Naive thymus-derived CD4-positive, alpha-beta T cell (primary cell): Measurements from ENCODE around the gene OR2T8. TPM values are rescaled to one million over a fixed set of nuclear protein-coding genes. Genes with fewer than 3 reads are reported as not detected.

Source experiments
- ATAC-seq: fragments of 150-1000 bp; cut with Tn5 transposase; 2 replicates; pipeline ENCODE4 v1.10.0; 2021; ENCODE audit warnings: mild to moderate bottlenecking, moderate library complexity
- CTCF ChIA-PET: fragments of 350-600 bp; sonication (Branson Sonifier 250); formaldehyde crosslinking; loops from one replicate; lab custom pipeline; 2021; ENCODE audit warnings: antibody characterized with exemption; lab: Charles Lee
- POLR2A ChIA-PET: fragments of 350-600 bp; sonication (Branson Sonifier 250); formaldehyde crosslinking; loops from one replicate; lab custom pipeline; 2021; ENCODE audit warnings: antibody characterized with exemption, inconsistent platforms; lab: Charles Lee
- DNase-seq, 9 donors: peaks; one replicate each; pipeline versions ENCODE4 v3.0.0 to v3.0.0-alpha.2; 2020 to 2022; ENCODE audit warnings: mixed read lengths in 1 of 9
- H3K27ac ChIP-seq: one replicate; pipeline ENCODE4 v1.7.0; 2013; ENCODE audit warnings: mild to moderate bottlenecking, low read depth, low read length, moderate library complexity
- H3K27me3 ChIP-seq, 2 donors: one replicate each; pipeline ENCODE4 v1.7.0; 2013; ENCODE audit warnings: low read length in 2 of 2, mild to moderate bottlenecking in 2 of 2, moderate library complexity in 2 of 2; ENCODE audit not compliant: control insufficient read depth in 2 of 2, insufficient read depth in 2 of 2
- H3K36me3 ChIP-seq, 3 experiments: 1 replicate in 2 of 3; 2 replicates in 1 of 3; pipeline ENCODE4 v1.7.0; 2013; ENCODE audit warnings: low read length in 3 of 3, mild to moderate bottlenecking in 3 of 3, moderate library complexity in 1 of 3; ENCODE audit not compliant: insufficient read depth in 3 of 3, control insufficient read depth in 2 of 3
- H3K4me1 ChIP-seq, 2 donors: one replicate each; pipeline ENCODE4 v1.7.0; 2013; ENCODE audit warnings: low read length in 2 of 2, mild to moderate bottlenecking in 2 of 2, moderate library complexity in 1 of 2; ENCODE audit not compliant: control insufficient read depth in 2 of 2, insufficient read depth in 2 of 2
- H3K4me3 ChIP-seq: 2 replicates; pipeline ENCODE4 v1.7.0; 2013; ENCODE audit warnings: mild to moderate bottlenecking, low read length
- H3K9me3 ChIP-seq, 3 experiments: 1 replicate in 2 of 3; 2 replicates in 1 of 3; pipeline ENCODE4 v1.7.0; 2013; ENCODE audit warnings: low read length in 3 of 3; ENCODE audit not compliant: control insufficient read depth in 2 of 3
- H3K27ac Mint-ChIP-seq, 9 donors: one replicate each; pipeline ENCODE4 v1.8.0; 2020 to 2022; ENCODE audit warnings: mixed read lengths in 9 of 9, mild to moderate bottlenecking in 8 of 9, moderate library complexity in 5 of 9, inconsistent platforms in 2 of 9
- H3K27me3 Mint-ChIP-seq, 5 donors: one replicate each; pipeline ENCODE4 v1.8.0; 2021 to 2022; ENCODE audit warnings: mixed read lengths in 5 of 5, mild to moderate bottlenecking in 1 of 5
- H3K36me3 Mint-ChIP-seq, 5 donors: one replicate each; pipeline ENCODE4 v1.8.0; 2020 to 2022; ENCODE audit warnings: mixed read lengths in 5 of 5, mild to moderate bottlenecking in 3 of 5, inconsistent platforms in 1 of 5
- H3K4me1 Mint-ChIP-seq, 7 donors: one replicate each; pipeline ENCODE4 v1.8.0; 2020 to 2022; ENCODE audit warnings: mixed read lengths in 7 of 7, mild to moderate bottlenecking in 3 of 7, inconsistent platforms in 1 of 7
- H3K4me3 Mint-ChIP-seq, 10 donors: one replicate each; pipeline ENCODE4 v1.8.0; 2020 to 2022; ENCODE audit warnings: mild to moderate bottlenecking in 10 of 10, mixed read lengths in 10 of 10, moderate library complexity in 6 of 10, inconsistent platforms in 2 of 10
- H3K9me3 Mint-ChIP-seq, 11 donors: one replicate each; pipeline ENCODE4 v1.8.0; 2020 to 2022; ENCODE audit warnings: mixed read lengths in 11 of 11, mild to moderate bottlenecking in 4 of 11, inconsistent platforms in 1 of 11, moderate library complexity in 1 of 11
- intact Hi-C, 2 donors: fragments of 100-400 bp; cut with micrococcal nuclease; formaldehyde crosslinking; loops; one replicate each; pipeline ENCODE4 v1.15.1; 2023
- polyA plus RNA-seq, 2 donors: library from polyadenylated mRNA; unstranded; fragments of 300-500 nt; fragmentation: Illumina TruSeq; gene quantifications; one replicate each; pipeline ENCODE4 v1.2.3, GENCODE V29; 2021
- total RNA-seq, 6 experiments: library from RNA in 5 of 6; stranded (reverse) in 5 of 6; gene quantifications; 1 replicate in 5 of 6; 2 replicates in 1 of 6; pipeline ENCODE4 v1.2.3 and lab custom pipeline; 2021 to 2026

The OR2T8 gene
- total and polyA plus RNA-seq, 7 experiments from 2014 or later: not detected

DNA sequence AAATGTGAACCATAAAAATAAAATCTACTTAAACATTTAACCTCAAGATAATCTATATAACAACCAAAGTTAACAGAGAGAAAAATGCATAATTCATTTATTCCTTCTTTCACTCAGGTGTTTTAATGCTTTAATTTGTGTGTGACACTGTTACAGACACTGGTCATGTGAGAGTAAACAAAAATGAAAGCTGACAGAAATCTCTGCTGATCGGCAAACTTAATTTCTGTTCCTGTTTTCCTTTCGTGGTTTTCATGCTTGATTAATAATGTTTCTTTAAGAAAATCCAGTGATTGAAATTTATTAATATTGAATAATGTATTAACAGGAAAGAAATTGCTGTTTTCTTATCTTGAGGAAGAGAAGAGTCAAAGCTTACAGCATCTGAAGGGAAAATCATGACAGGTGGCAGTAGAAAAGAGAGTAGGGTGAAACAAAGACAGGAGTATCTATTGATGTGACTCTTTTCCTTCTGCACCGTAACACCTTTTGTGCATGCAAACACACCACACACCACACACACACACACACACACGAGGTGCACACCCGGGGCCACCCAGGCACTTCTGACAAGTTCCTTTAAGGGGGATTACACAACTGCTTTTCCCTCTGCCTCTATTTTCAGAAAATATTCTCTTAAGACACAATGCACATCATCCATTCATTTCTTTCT, 46.6 kb downstream of the OR2T8 start:
- Histone ChIP-seq H3K27ac (no peak overlapping the region), H3K27me3 (no peaks in the 10 kb centered on the region), H3K4me1 (no peaks in the 10 kb centered on the region), H3K36me3 (no peaks in the 10 kb centered on the region), H3K9me3 (no peaks in the 10 kb centered on the region), H3K4me3 (no peak overlapping the region)
- peaks cover 0 to 14% (median 6%) of the 10 kb centered on the region in 11 donors for H3K9me3 Mint-ChIP-seq
- peak overlapping the region in 1 of 9 donors; percentile 54 for H3K27ac Mint-ChIP-seq
- intact Hi-C loops: no loop called here
- ChIA-PET POLR2A (no interaction called here), CTCF (no interaction called here)
- DNase-seq (no peak), ATAC-seq (no peak)
- H3K4me3 Mint-ChIP-seq: peak overlapping the region in 1 of 10 donors; percentile 7
- peaks cover 0 to 38% (median 0%) of the 10 kb centered on the region in 5 donors for H3K36me3 Mint-ChIP-seq
- H3K27me3 Mint-ChIP-seq: peaks cover 0 to 5% (median 0%) of the 10 kb centered on the region in 5 donors
- H3K4me1 Mint-ChIP-seq: peaks cover 0 to 39% (median 0%) of the 10 kb centered on the region in 7 donors

Other genes starting within 250 kb of the OR2T8 start
- gene OR13G1, start 240.5 kb upstream of the OR2T8 start, total RNA-seq: not detected
- not detected for gene OR13G1, start 240.5 kb upstream of the OR2T8 start, polyA plus RNA-seq
- not detected for gene OR6F1, start 203.6 kb upstream of the OR2T8 start, total RNA-seq
- gene OR6F1, start 203.6 kb upstream of the OR2T8 start, polyA plus RNA-seq: not detected
- not detected for gene OR14K1, start 181.6 kb upstream of the OR2T8 start, total RNA-seq
- not detected for gene OR14K1, start 181.6 kb upstream of the OR2T8 start, polyA plus RNA-seq
- not detected for gene OR14A2, start 172.1 kb upstream of the OR2T8 start, total RNA-seq
- not detected for gene OR14A2, start 172.1 kb upstream of the OR2T8 start, polyA plus RNA-seq
- not detected for gene OR1C1, start 159.7 kb upstream of the OR2T8 start, total RNA-seq
- not detected for gene OR1C1, start 159.7 kb upstream of the OR2T8 start, polyA plus RNA-seq
- not detected for gene OR14A16, start 96.1 kb upstream of the OR2T8 start, total RNA-seq
- gene OR14A16, start 96.1 kb upstream of the OR2T8 start, polyA plus RNA-seq: not detected
- not detected for gene OR11L1, start 78.4 kb upstream of the OR2T8 start, total RNA-seq
- gene OR11L1, start 78.4 kb upstream of the OR2T8 start, polyA plus RNA-seq: not detected
- gene TRIM58, start 63.1 kb upstream of the OR2T8 start, total RNA-seq: 1 to 10 TPM in 2 of 5 experiments, under 1 TPM in 2, not detected in 1; 0.24 to 2.1 (median 0.65) TPM
- under 1 TPM; 0.15 to 0.17 TPM for gene TRIM58, start 63.1 kb upstream of the OR2T8 start, polyA plus RNA-seq
- gene OR2W3, start 24.7 kb upstream of the OR2T8 start, total RNA-seq: under 1 TPM in 2 of 5 experiments, not detected in 3; 0.31 to 0.83 TPM
- gene OR2W3, start 24.7 kb upstream of the OR2T8 start, polyA plus RNA-seq: not detected
- not detected for gene OR2AJ1, start 4.6 kb downstream of the OR2T8 start, total RNA-seq
- gene OR2AJ1, start 4.6 kb downstream of the OR2T8 start, polyA plus RNA-seq: not detected
- gene OR2L8, start 28.6 kb downstream of the OR2T8 start, total RNA-seq: 1 to 10 TPM in 1 of 5 experiments, under 1 TPM in 2, not detected in 2; 0.66 to 1.4 (median 0.94) TPM
- not detected for gene OR2L8, start 28.6 kb downstream of the OR2T8 start, polyA plus RNA-seq
- gene OR2AK2, start 45.0 kb downstream of the OR2T8 start, total RNA-seq: under 1 TPM in 4 of 5 experiments, not detected in 1; 0.22 to 0.65 (median 0.48) TPM
- gene OR2AK2, start 45.0 kb downstream of the OR2T8 start, polyA plus RNA-seq: not detected
- under 1 TPM in 4 of 5 experiments, not detected in 1; 0.10 to 0.51 (median 0.26) TPM for gene OR2L5, start 93.4 kb downstream of the OR2T8 start, total RNA-seq
- not detected for gene OR2L5, start 93.4 kb downstream of the OR2T8 start, polyA plus RNA-seq
- gene OR2L2, start 109.8 kb downstream of the OR2T8 start, total RNA-seq: under 1 TPM; 0.17 to 0.64 (median 0.32) TPM
- gene OR2L2, start 109.8 kb downstream of the OR2T8 start, polyA plus RNA-seq: under 1 TPM; 0.33 to 0.36 TPM
- under 1 TPM in 2 of 5 experiments, not detected in 3; 0.17 to 0.27 TPM for gene OR2L3, start 126.6 kb downstream of the OR2T8 start, total RNA-seq
- gene OR2L3, start 126.6 kb downstream of the OR2T8 start, polyA plus RNA-seq: not detected
- under 1 TPM in 2 of 5 experiments, not detected in 3; 0.21 to 0.24 TPM for gene OR2L13, start 174.9 kb downstream of the OR2T8 start, total RNA-seq
- under 1 TPM in 1 of 2 donors, not detected in 1; 0.17 TPM for gene OR2L13, start 174.9 kb downstream of the OR2T8 start, polyA plus RNA-seq
- not detected for gene OR2M5, start 224.9 kb downstream of the OR2T8 start, total RNA-seq
- gene OR2M5, start 224.9 kb downstream of the OR2T8 start, polyA plus RNA-seq: not detected